Panc1 (cell line): ENCODE measurements around the gene PRPF40A. TPM values are rescaled to one million over a fixed set of nuclear protein-coding genes. Genes with fewer than 3 reads are reported as not detected.
"Not testable (repeated sequence)": the region's sequence is repeated elsewhere in the genome, so short reads cannot be mapped to it uniquely, and the experiment has no call there.

Source experiments
- ATAC-seq: fragments of 200-7000 bp; cut with Tn5 transposase; 2 replicates; pipeline ENCODE4 v1.9.1; 2020; ENCODE audit warnings: mild to moderate bottlenecking, moderate library complexity
- BruUV-seq: library from RNA; stranded (reverse); fragments of 400-500 nt; replicated peaks from 2 replicates; lab custom pipeline; 2021; lab: Mats Ljungman, UMichigan
- CTCF ChIA-PET: fragments of 300-600 bp; sonication (Branson Sonifier 250); formaldehyde crosslinking; loops from one replicate; lab custom pipeline; 2022; ENCODE audit warnings: antibody characterized with exemption; lab: Charles Lee
- POLR2A ChIA-PET: fragments of 300-600 bp; sonication (Branson Sonifier 250); formaldehyde crosslinking; loops from one replicate; lab custom pipeline; 2022; ENCODE audit warnings: antibody characterized with exemption; lab: Charles Lee
- DNase-seq: peaks from one replicate; pipeline ENCODE4 v3.0.0-alpha.2; 2010; ENCODE audit warnings: low read depth, low spot score
- H3K27ac ChIP-seq: 2 replicates; pipeline ENCODE4 v1.5.1; 2011; ENCODE audit warnings: mild to moderate bottlenecking, low read length, inconsistent platforms
- H3K27me3 ChIP-seq: fragments of 200-500 bp; sonication (Bioruptor generic); 2 replicates; pipeline ENCODE4 v1.6.0; 2014; ENCODE audit warnings: low read length, inconsistent platforms; ENCODE audit not compliant: control insufficient read depth, insufficient read depth
- H3K36me3 ChIP-seq: fragments of 200-500 bp; sonication (Bioruptor generic); 2 replicates; pipeline ENCODE4 v1.5.1; 2014; ENCODE audit warnings: inconsistent platforms, mild to moderate bottlenecking, low read length, moderate library complexity; ENCODE audit not compliant: control insufficient read depth, insufficient read depth
- H3K4me1 ChIP-seq: 2 replicates; pipeline ENCODE4 v1.5.1; 2011; ENCODE audit warnings: inconsistent platforms, mild to moderate bottlenecking, low read length, moderate library complexity; ENCODE audit not compliant: control insufficient read depth, insufficient read depth
- H3K4me3 ChIP-seq, 2 experiments: 2 replicates each; pipeline ENCODE4 v1.5.1; 2011 to 2012; ENCODE audit warnings: low read depth in 2 of 2, low read length in 2 of 2, mild to moderate bottlenecking in 2 of 2, inconsistent platforms in 1 of 2, moderate library complexity in 1 of 2
- H3K9me3 ChIP-seq: fragments of 200-500 bp; sonication (Bioruptor generic); 2 replicates; pipeline ENCODE4 v1.5.1; 2014; ENCODE audit warnings: low read depth, mild to moderate bottlenecking, inconsistent platforms, low read length, moderate library complexity; ENCODE audit not compliant: control insufficient read depth, insufficient read depth
- SIN3A ChIP-seq: IDR thresholded peaks from 2 replicates; pipeline ENCODE4 v1.6.1; 2012; ENCODE audit warnings: low read depth, mild to moderate bottlenecking, low read length, moderate library complexity, borderline replicate concordance; ENCODE audit not compliant: insufficient read depth
- TCF7L2 ChIP-seq: IDR thresholded peaks from 2 replicates; pipeline ENCODE4 v1.6.1; 2011; ENCODE audit warnings: mild to moderate bottlenecking, low read depth, low read length, inconsistent platforms
- in situ Hi-C: cut with HindIII; loops from 2 replicates; pipeline ENCODE4 v1.10.0; 2016; ENCODE audit warnings: low sequenced_read_pairs, low pct_unique_long_range_greater_than_20kb
- intact Hi-C: fragments of 100-400 bp; cut with micrococcal nuclease; formaldehyde crosslinking; loops from one replicate; pipeline ENCODE4 v1.10.0; 2022; ENCODE audit not compliant: unreplicated experiment
- total RNA-seq: library from RNA; stranded (reverse); gene quantifications from one replicate; pipeline ENCODE4 v1.2.1, GENCODE V29; 2021; ENCODE audit not compliant: unreplicated experiment
- TF ChIP-seq, protein P1 (sequence below): fragments of 450-650 bp; IDR thresholded peaks from 2 replicates; pipeline ENCODE4 v1.5.1; 2017; ENCODE audit warnings: mild to moderate bottlenecking

Gene PRPF40A
- total RNA-seq, 1 experiment from 2014 or later = 142 TPM

DNA sequence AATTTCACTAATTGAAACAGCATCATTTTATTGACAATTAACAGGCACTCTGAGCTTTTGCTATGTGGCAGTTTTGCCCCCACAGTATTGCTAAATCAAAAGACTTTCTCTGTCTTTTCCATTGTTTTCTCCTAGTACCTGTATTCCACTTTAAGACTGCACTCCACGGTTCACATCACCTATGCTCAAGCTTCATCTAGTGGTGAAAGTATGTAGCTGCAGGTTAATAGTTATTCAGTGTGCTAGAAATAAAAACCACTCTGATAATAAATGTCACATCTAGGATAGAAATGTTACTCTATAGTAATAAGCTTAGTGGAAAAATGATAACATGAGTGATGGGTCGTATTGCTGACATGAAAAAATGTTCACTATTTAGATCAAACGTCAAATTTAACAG, 25.7 kb upstream of the PRPF40A start:
- H3K9me3 ChIP-seq = no peaks in the 10 kb centered on the region
- H3K4me1 ChIP-seq = no peaks in the 10 kb centered on the region
- H3K4me3 ChIP-seq = no peak overlapping the region
- peak; percentile 76; the same call in 1 of the 2 replicates for ATAC-seq
- ChIA-PET POLR2A (no interaction called here), CTCF (interaction anchor here (0.6 to 1.0 kb wide), 5 partner anchors 27 to 364 kb away, joined by 3 to 11 read pairs (median 8); no protein-coding TSS in a partner anchor)
- in situ Hi-C loops = no loop called here
- peaks cover 16% of the 10 kb centered on the region for H3K36me3 ChIP-seq
- TF ChIP-seq SIN3A (no peak), TCF7L2 (no peak)
- TF ChIP-seq, protein P1, sequence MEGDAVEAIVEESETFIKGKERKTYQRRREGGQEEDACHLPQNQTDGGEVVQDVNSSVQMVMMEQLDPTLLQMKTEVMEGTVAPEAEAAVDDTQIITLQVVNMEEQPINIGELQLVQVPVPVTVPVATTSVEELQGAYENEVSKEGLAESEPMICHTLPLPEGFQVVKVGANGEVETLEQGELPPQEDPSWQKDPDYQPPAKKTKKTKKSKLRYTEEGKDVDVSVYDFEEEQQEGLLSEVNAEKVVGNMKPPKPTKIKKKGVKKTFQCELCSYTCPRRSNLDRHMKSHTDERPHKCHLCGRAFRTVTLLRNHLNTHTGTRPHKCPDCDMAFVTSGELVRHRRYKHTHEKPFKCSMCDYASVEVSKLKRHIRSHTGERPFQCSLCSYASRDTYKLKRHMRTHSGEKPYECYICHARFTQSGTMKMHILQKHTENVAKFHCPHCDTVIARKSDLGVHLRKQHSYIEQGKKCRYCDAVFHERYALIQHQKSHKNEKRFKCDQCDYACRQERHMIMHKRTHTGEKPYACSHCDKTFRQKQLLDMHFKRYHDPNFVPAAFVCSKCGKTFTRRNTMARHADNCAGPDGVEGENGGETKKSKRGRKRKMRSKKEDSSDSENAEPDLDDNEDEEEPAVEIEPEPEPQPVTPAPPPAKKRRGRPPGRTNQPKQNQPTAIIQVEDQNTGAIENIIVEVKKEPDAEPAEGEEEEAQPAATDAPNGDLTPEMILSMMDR = peak; percentile 51; the same call in 1 of the 2 replicates
- no peaks in the 10 kb centered on the region for H3K27me3 ChIP-seq
- intact Hi-C loops = loop anchor here (5.0 kb wide), 1 partner anchor 774 kb away; no protein-coding TSS in a partner anchor
- H3K27ac ChIP-seq = no peak overlapping the region
- BruUV-seq = no TSS peak
- DNase-seq = peak; percentile 5

DNA sequence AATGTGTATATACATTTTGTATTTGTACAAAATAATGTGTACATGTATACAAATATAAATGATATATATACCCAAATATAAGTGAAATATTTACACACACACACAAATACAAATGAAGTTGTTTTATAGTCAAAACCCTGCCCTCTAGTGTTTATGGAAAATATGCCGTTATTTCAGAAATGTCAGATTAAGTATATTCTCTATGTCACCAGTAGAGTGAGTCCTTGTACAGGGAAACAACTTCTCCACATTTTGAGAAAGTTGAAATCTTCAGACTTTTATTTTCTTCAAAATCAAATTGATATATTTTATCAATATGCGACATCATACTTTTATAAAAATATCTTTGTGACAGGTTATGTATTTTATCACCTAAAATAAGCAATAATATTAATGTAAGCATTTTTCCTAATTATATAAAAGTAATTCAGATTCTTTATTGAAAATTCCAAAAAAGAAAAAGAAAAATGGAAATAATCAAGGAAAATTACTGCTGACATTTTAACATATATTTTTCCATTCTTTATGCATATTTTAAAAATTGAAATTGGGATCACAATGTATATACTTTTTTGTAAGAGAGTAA, 23.6 kb upstream of the PRPF40A start:
- ATAC-seq (no peak), DNase-seq (peak; percentile 42)
- CTCF ChIA-PET = no interaction called here
- Histone ChIP-seq H3K36me3 (peaks cover 24% of the 10 kb centered on the region), H3K27me3 (no peaks in the 10 kb centered on the region), H3K4me3 (no peak overlapping the region), H3K9me3 (no peaks in the 10 kb centered on the region), H3K27ac (no peak overlapping the region), H3K4me1 (no peaks in the 10 kb centered on the region)
- intact Hi-C loops (loop anchor here (5.0 kb wide), 1 partner anchor 776 kb away; no protein-coding TSS in a partner anchor), in situ Hi-C loops (no loop called here)
- no TSS peak for BruUV-seq
- no peak for TF ChIP-seq TCF7L2
- TF ChIP-seq, protein P1 = peak; percentile 73; the same call in 1 of the 2 replicates
- POLR2A ChIA-PET = no interaction called here

DNA sequence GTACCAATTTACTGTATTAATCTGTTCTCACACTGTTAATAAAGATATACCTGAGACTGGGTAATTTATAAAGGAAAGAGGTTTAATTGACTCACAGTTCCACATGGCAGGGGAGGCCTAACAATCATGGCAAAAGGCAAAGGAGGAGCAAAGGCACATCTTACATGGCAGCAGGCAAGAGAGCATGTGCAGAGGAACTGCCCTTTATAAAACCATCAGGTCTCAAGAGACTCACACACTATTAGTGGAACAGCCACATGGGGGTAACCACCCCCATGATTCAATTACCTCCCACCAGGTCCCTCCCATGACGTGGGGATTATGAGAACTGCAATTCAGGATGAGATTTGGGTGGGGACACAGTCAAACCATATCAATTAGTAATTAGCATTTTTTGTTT, 22.4 kb upstream of the PRPF40A start:
- DNase-seq, POLR2A ChIA-PET, ATAC-seq, H3K4me1 ChIP-seq, H3K9me3 ChIP-seq, H3K27ac ChIP-seq, BruUV-seq, H3K27me3 ChIP-seq, CTCF ChIA-PET, H3K4me3 ChIP-seq, in situ Hi-C loops: not testable (repeated sequence)
- intact Hi-C loops = loop anchor here (5.0 kb wide), 1 partner anchor 778 kb away; no protein-coding TSS in a partner anchor
- H3K36me3 ChIP-seq = peaks cover 31% of the 10 kb centered on the region
